ENCODE measurements around the gene OTULIN.

OTULIN gene

DNA sequence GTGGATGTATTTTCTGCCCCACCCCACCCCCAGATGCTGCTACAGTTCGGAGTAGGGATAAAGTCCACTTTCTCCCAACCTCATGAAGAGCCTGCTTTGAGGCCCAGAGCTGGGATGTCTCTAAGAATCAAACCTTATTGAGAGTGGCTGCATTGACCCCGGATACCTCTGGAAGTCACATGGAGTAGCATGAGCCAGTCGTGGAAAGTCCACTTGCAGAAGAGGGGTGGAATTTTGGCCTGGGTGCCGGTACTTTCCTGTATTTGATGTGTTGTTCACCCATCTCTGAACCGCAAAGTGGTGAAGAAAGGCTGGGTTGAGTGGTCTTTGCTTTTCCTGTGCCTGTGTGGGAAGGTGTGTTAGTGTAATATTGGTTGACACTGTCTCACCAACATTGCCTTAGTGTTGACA, 3.7 kb downstream of the OTULIN start:
- DNase-seq (ENCODE audit: low read depth in 2 of 2) = no peak

DNA sequence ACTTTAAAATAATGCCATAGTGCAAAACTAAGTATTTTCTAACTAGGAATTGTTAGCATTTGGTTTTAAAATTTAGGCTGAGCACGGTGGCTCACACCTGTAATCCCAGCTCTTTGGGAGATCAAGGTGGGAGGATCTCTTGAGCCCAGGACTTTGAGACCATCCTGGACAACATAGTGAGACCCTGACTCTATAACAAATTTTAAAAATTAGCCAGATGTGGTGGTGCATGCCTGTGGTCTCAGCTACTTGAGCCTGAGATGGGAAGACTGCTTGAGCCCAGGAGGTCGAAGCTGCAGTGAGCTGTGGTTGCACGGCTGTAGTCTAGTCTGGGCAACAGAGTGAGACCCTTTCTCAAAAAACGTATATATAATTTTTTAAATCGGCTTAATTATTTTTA, 4.9 kb downstream of the OTULIN start:
- DNase-seq (ENCODE audit: low read depth in 2 of 2) = no peak

DNA sequence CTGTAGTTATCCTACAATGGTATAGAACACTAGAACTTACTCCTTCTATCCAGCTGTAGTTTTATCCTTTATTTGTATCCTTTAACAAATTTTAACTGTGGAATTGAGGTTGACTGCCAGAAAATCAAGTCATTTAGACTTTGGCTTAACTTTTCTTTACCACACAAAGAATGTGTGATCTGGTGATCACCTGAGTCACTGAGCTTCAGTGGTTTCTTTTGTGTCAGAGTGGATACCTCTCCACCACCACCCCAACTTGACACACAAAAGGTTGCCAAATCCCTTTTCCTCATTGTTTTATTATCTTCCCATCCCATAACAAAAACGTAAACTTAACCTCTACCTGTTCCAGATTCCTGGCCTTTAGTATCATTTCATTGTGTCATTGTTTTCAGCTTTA, 5.5 kb downstream of the OTULIN start:
- DNase-seq (ENCODE audit: low read depth in 2 of 2) = no peak

DNA sequence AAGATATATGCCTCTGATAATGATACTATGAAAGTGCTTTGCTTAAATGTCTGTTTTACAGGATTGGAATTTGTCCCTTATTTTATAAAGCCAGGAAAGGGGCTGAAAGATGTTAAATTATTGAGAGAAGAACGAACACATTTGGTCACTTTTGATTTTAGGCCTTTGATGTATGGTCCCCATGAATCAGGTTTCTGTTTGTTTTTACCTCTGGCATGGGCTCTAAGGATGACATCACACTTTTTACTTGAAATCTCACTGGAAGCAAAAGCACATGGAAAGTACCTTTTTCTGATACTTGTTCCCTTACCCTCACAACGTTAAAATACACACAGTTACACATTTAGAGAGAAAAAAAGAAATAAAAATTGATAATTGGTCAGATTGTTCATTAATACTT, 6.9 kb downstream of the OTULIN start:
- no peak for DNase-seq (ENCODE audit: low read depth in 2 of 2)

DNA sequence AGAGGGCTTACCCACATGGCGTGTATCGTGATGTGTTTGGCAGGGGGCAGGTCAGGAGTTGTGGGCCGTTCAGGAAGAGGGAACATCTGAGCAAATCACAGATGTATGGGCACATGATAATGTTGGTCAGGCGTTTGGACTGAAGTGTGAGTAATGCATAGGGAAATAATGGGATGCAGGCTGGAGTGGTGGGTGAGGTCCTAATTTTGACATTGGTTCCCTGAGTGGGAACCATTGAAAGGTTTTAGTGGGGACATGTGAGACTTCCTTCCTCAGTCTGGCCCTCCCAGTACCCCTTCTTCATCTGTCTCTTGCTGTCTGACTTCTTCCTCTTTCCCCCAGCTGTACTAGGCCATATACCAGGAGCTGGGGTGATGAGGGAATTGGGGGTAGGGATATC, 7.6 kb downstream of the OTULIN start:
- no peak for DNase-seq (ENCODE audit: low read depth in 2 of 2)

DNA sequence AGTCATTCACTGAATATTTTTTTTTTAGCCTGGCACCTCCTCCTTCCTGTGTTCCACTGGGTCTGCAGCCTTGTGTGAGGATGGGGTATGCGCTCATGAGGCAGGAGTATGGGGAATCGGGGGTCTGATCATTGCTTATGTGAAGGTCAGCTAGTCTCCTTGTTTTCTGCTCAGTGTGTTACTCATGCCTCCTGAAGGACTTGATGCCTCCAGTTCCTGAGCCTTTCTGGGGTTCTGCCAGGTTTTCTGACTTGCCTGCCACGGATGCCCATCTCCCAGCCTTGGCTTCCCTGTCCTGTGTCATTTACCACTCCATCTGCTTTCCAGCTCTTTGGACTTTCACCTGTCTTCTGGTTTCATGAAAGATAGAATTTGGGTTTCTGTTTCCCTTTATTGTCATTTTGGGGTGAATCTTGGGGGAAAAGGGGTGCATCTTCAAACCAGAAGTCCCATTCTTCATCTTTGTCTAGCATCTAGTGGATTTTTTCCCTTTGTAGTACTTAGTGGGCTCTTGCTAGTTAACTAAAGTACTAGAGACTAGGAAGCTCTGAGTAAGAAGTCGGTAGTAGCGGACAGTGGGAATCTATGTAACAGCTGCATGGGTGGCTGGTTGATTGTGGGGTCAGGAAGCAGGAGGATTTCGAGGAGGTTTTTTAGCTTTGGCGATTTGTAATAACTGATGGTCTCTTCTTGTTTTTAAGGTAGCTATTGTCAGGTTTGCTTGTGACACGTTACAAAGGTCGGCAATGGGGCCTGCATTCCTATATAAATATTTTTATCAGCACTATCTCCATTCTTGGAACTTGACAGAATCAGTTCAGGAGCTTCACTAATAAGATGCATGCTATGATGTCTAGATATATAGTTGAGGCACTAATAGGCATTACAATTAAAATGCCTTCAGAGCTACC, 8.2 kb downstream of the OTULIN start:
- no peak for DNase-seq (ENCODE audit: low read depth in 2 of 2)

DNA sequence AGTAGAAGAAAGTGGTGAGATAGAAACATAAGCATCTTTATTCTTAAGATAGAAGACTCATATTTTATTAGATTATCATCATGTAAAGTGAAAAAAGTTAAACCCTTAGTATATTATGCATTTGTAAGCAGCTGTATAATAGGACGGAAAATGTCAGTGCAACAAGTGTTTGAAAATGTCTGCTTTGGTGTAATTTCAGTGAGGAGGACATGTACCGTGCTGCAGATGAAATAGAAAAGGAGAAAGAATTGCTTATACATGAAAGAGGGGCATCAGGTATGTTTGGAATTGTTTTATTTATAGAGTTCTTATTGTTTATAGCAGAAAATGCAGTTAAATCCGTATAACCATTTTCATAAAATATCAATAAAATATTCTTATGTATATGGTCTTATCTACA, 8.9 kb downstream of the OTULIN start:
- DNase-seq (ENCODE audit: low read depth in 2 of 2) = no peak

DNA sequence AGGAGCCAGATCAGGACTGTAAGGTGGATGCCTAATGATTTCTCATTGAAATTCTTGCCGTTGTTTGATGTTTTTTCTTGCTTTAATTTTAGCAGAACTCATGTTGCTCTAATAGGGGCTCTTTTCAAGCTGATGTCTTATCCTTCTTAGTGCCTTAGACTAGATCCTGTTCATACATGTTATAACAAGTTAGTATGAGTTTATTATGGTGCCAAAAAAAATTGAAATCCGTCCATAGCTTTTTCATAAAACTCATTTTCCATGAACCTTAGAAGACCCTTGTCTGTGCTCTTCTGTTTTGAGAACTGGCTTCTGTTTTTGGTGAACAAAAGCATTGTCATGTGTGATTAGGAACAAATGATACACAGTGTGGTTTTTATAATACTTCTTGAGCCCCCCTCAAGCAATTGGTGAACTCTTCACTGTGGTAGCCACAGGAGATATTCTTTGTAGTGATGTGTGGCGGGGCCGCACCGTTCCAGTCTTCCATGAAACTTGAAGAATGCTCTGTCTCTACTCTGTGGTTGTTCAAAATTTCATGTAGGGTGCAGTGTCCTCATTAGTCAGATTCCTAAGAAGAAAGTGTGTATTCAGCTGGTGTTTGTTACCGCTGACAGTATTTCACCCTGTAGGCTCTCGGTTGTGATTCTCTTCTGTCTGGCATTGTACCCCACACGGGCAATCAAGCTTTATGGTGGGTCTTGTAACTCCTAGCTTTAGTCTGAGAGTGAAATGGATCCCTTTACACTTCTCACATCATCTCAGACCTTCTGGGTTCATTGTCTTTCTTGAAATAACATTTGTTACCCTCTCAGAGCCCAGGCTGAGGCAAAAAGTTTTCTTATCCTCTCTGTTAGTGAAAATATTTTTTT, 10.7 kb downstream of the OTULIN start:
- no peak for DNase-seq (ENCODE audit: low read depth in 2 of 2)

DNA sequence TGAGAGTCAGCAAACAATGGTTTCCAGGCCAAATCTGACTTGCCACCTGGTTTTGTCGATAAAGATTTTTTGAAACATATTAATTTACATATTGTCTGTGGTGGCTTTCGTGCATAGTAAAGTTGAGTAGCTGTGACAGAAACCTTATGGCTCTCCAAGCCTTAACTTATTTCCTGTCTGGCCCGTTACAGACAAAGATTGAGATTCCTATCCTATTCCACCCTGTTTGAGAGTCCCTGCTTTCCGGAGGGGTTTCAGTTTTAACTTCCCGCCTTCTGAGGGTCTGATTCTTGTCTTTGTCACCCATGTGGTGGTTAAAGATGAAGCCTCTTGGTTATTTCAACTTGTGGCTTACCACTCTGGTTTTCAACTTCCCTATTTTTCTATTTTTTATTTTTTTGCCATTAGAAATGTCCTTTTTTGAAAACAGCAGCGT, 11.4 kb downstream of the OTULIN start:
- no peak for DNase-seq (ENCODE audit: low read depth in 2 of 2)

DNA sequence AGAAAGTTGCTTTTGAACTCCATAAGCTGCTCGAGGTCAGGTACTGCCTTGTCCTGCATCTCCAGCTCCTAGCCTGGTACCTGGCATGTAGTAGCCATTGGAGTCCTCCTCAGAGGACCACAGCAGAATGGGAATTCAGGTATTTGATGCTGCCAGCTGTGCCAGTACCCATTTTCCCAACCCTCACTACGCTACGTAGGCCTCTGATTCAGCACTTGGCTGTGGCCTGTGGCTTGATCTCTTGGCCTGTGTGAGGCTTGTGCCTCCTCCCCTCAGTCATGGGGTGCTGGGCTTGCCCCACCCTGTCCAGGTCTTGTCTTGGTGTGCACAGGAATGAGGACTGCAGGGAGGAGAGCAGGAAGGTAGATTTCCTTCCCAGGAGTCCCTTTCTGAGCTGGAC, 11.8 kb downstream of the OTULIN start:
- no peak for DNase-seq (ENCODE audit: low read depth in 2 of 2)

DNA sequence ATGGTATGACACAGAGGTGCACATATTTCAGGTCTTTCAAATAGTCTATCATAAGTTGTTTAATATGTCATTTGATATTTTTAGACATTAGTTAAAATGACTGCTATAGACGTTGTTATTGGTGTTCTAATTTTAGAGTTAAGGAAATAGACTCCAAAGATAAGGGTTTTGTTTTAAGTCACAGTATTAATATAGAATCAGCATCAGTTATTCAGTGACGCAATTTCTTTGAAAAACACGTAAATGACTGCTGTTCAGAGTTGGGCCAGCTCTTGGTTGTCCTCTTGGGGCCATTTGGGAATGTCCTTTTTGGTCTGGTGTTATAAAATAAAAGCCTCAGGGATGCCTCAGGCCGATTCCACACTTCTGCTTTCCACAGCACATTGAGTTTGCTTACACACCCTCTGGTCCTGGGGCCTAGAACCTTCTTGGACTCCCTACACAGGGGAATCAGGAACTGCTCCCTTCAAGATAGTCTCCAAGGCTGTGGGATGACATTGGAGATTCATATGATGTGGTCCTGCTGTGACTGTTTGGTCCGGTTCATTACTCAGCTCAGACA, 14.3 kb downstream of the OTULIN start:
- no peak for DNase-seq (ENCODE audit: low read depth in 2 of 2)

DNA sequence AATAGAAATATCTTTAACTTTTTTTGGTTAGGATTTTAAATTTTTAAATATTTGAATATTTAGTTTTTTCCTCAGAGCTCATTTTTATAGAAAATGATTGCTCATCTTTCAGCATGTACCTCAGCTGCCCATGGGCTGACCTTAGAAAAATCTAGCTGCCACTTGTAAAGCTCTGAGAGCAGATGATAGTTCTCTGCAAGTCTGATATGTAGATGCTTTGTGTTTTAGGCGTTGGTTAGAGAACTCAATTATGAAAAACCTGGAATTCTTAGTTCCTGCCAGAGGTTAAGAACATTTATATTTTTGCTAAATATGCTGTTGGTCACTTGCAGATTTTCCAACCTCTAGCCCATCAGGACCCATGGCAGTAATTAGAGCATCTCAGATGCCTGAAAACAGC, 15.1 kb downstream of the OTULIN start:
- DNase-seq (ENCODE audit: low read depth in 2 of 2) = no peak

DNA sequence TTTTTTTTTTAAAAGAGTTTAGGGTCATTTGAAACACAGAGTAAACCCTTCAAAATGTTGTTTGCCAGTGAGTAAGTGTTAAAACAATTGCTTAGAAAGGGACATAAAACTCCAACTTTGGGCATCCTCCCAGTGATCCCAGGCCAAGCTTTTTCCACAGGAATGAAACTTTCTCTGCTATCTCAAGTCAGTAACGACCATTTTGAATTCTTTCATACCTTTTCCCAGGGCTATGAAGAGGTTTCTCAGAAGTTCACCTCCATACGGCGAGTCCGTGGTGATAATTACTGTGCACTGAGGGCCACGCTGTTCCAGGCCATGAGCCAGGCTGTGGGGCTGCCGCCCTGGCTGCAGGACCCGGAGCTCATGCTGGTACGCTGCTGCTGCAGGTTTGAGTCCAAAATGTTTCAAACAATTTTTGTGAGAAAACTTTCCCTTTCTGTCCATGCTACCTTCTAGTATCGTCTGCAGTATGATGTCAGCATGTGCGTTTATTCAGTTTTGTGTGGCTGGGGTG, 16.8 kb downstream of the OTULIN start:
- DNase-seq (ENCODE audit: low read depth in 2 of 2) = no peak

DNA sequence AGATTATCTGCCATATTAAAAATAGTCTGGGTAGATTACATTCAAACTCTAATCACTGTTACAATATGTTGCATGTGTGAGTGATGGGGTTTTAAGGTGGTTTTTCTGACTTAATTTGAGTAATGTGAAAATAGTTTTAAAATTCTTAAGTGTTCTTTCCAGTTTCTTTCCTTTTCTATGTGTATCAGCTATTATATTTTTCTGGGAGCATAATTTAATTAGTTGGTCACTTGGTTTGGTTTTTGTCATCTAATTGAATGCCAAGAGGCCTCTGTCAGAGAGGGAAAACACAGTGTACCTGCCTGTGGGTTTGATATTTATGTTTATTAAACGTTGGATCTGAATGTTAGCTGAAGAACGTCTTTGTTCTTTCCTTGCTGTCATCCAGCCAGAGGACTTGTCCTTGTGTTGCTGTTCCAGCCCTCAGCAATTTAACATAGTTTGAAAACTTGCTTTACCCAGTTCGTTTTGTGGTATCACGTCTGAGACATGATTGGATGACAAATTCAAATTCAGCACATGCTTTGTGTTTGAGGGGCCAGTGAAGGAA, 19.5 kb downstream of the OTULIN start:
- no peak for DNase-seq (ENCODE audit: low read depth in 2 of 2)

DNA sequence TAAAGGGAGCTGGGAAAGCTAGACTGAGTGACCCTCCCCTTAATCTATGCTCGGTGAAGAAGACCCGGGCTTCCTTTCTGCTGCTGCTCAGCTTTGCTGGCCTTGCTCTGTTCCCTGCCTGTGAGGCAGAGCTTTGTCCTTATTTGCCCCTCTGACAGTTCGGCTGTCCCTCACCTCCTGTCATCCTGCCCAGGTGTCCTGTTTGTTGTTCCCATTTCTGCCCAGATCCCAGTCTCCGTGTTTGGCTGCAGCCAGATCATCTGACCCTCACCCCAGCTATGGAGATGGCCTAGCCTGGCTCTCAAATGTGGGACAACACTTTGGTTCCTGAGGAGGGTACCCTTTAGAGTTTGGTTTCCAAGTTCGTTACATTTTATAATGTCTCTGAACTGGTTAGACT, 20.2 kb downstream of the OTULIN start:
- DNase-seq (ENCODE audit: low read depth in 2 of 2) = no peak

DNA sequence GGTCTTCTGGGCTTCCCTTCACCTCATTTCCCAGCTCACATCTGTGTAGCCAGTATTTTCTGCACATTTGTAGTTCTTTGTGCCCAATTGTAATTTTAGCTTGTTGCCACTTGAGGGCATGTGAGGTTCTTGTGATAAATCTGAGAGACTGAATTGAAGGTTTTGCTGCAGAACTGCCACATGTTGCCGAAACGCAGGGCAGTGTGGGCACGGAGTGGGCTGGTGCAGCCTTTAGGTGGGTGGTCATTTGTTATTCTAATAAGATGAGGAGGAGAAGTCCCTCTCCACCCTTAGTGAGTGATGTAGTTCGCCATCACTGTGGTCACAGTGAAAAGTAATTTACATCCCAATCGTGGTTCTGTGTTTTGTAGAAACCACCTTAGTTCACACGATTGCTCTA, 21.2 kb downstream of the OTULIN start:
- DNase-seq (ENCODE audit: low read depth in 2 of 2) = no peak

DNA sequence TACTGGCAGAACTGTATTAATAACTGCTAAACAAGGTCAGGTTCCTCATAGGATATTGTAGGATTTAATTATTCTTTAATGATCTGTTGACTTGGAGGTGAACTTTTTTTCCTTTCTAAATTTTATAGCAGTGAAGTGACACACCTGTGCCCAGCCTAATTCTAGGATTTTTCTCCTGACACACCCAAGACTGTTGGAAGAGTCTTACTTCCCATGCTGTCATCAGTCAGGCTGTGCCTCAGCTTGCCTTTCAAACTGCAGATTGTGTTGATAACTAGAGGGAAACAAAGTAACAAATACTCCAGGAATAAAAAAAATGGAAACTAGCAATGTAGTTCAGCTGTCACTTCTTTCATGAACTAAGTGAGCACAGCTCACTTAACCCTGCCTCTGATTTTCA, 22.0 kb downstream of the OTULIN start:
- no peak for DNase-seq (ENCODE audit: low read depth in 2 of 2)

DNA sequence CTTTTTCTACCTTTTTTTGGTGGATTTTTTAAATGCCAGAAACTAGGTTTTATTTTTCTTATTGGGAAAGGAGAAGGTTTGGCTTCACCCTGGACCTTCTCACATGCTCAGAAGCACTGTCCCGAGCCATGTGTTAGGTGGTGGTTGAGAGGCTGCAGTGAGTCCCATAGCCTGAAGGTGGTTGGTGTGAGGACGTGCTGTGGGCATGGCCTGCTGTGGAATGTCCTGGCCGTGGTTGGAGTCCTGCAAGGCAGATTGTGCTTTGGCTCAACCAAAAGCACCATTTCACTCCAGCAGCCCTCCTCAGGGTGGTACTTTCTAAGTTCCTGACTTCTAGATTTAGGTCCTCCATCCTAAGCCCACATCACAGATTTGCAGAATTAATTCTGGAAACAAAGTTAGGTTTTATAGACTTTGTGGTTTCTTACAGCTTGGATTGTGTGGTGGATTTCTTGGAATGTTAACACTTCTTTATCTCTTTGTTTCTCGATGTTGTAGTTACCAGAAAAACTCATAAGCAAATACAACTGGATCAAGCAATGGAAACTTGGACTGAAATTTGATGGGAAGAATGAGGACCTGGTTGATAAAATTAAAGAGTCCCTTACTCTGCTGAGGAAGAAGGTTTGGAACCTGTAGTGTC, 22.6 kb downstream of the OTULIN start:
- DNase-seq (ENCODE audit: low read depth in 2 of 2) = no peak

DNA sequence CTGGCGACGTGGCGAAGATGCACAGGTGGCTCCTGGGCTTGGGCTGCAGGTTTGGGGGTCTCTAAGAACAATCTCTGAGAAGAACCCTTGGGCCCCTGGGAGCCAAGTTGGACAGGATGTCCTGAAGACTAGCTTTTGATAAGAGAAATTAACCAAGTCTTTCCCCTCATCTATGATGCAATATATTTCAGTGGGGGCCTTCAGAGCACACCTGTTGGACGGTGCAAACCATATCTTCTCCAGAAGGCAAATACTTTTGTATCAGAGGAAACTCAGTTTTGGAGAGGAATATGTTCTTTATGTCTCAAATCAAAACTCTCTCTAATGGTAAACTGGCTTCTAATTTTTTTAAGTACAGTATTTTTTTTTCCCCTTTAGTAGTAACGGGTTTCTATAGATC, 28.6 kb downstream of the OTULIN start:
- DNase-seq (ENCODE audit: low read depth in 2 of 2) = no peak

DNA sequence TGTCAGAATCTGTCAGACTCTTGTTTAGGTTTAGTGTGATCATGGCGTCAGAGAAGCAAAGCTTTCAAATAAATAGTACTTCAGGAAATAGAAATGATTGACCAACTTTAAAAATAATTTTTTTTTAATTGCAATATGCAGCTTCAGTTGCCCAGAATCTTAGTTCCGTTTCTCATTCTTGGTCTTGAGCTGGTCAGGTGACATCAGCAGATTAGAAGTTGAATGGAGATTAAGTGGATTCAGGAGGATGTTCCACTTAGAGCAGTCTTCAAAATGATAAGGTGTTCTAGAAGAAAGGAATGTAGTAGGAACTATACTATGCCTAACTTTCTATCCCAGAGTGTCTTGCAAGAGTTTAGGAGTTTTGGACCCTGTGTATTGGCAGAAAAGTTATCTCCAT, 30.6 kb downstream of the OTULIN start:
- DNase-seq (ENCODE audit: low read depth in 2 of 2) = no peak

DNA sequence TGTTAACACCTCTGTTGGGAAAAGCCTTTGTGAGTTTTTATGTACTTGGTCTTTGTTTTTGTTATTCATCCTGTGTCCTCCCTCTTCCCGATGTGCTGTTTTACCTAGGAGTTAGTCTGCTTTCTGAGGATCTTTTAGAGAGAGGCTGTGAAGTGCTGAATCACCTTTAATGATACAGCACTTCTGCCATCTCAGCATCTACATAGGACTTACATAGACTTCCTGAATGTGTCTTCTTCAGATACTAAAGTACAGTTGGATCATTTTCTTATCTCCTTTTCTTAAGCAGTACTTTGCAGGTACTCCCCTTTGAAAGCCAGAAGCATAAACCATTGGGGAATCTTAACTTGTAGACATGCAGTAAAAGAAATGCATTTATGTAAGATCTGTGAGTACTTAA, 31.5 kb downstream of the OTULIN start:
- DNase-seq (ENCODE audit: low read depth in 2 of 2) = no peak

DNA sequence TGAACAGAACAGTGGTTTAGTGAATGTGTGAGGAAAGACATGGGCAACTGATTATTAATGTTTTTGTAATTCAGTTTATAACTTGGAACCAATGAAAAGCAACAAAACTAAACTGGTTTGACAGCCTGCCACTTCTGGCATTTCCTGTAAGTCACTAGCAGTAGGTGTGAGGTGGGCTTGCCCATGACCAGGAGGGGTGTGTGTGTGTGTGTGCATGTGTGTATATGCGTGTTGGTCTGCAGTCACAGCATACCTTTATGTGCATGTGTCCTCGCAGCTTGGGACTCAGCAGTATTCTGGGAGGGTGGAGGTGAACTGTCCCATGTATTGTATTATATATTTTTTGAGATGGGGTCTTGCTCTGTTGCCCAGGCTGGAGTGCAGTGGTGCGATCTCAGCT, 32.3 kb downstream of the OTULIN start:
- no peak for DNase-seq (ENCODE audit: low read depth in 2 of 2)

All from stimulated activated CD4-positive, alpha-beta T cell treated with anti-CD3 and anti-CD28 coated beads, Interleukin-15, amount 100 ng/mL, for 48 hours (primary cell).